T-helper 17 cell (primary cell): ENCODE measurements around the gene SMIM3. TPM values are rescaled to one million over a fixed set of nuclear protein-coding genes. Genes with fewer than 3 reads are reported as not detected.
"Not testable (repeated sequence)": the region's sequence is repeated elsewhere in the genome, so short reads cannot be mapped to it uniquely, and the experiment has no call there.

Source experiments
- ATAC-seq: fragments of 150-1000 bp; cut with Tn5 transposase; 2 replicates; pipeline ENCODE4 v1.10.0; 2021; ENCODE audit warnings: mild to moderate bottlenecking, moderate library complexity
- DNase-seq, 3 donors: peaks; one replicate each; pipeline versions ENCODE4 v3.0.0 to v3.0.0-alpha.2; 2020 to 2021
- H3K9me3 ChIP-seq: one replicate; pipeline ENCODE4 v1.7.0; 2013; ENCODE audit warnings: low read length, mild to moderate bottlenecking; ENCODE audit not compliant: control insufficient read depth, poor library complexity, severe bottlenecking
- H3K27ac Mint-ChIP-seq: one replicate; pipeline ENCODE4 v1.8.0; 2022; ENCODE audit warnings: mild to moderate bottlenecking, moderate library complexity, mixed read lengths
- H3K27me3 Mint-ChIP-seq: one replicate; pipeline ENCODE4 v1.8.0; 2022; ENCODE audit warnings: mixed read lengths
- H3K36me3 Mint-ChIP-seq: one replicate; pipeline ENCODE4 v1.8.0; 2022; ENCODE audit warnings: low read depth, mixed read lengths
- H3K4me1 Mint-ChIP-seq: one replicate; pipeline ENCODE4 v1.8.0; 2022; ENCODE audit warnings: mild to moderate bottlenecking, mixed read lengths
- H3K4me3 Mint-ChIP-seq: one replicate; pipeline ENCODE4 v1.8.0; 2022; ENCODE audit warnings: mild to moderate bottlenecking, moderate library complexity, mixed read lengths
- total RNA-seq, 4 donors: library from RNA in 2 of 4; stranded (reverse) in 2 of 4; gene quantifications; one replicate each; pipeline ENCODE4 v1.2.3 and lab custom pipeline; 2022 to 2026

The SMIM3 gene
- total RNA-seq, 2 donors from 2014 or later = 3.9 to 24.0 TPM

DNA sequence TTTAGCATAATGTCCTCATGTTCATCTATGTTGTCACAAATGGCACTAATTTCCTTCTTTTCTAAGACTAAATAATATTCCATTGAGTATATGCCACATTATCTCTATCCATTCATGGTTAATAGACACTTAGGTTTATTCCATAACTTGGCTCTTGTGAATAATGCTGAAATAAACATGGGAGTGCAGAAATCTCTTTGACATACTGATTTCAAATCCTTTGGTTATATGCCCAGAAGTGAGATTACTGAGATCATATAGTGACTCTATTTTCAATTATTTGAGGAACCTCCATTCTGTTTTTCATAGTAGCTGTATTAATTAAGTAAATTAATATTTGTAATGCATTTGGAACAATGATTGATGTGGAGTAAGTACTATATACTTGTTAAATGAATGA lies 13.0 kb downstream of the SMIM3 start:
- H3K27me3 Mint-ChIP-seq = no peaks in the 10 kb centered on the region
- H3K36me3 Mint-ChIP-seq = peaks cover 1% of the 10 kb centered on the region
- H3K27ac Mint-ChIP-seq = peak overlapping the region; percentile 49
- H3K9me3 ChIP-seq = no peaks in the 10 kb centered on the region
- no peak for DNase-seq
- no peak overlapping the region for H3K4me3 Mint-ChIP-seq
- ATAC-seq = no peak
- H3K4me1 Mint-ChIP-seq = peaks cover 15% of the 10 kb centered on the region

DNA sequence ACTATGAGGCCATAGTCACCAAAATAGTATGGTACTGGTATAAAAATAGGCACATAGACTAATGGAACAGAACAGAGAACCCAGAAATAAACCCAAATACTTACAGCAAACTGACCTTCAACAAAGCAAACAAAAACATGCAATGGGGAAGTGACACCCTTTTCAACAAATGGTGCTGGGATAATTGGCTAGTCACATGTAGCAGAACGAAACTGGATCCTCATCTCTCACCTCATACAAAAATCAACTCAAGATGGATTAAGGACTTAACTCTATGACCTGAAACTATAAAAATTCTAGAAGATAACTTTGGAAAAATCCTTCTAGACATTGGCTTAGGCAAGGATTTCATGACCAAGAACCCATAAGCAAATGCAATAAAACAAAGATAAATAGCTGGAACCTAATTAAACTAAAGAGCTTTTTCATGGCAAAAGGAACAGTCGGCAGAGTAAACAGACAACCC lies 14.9 kb downstream of the SMIM3 start:
- not testable (repeated sequence) for H3K9me3 ChIP-seq, H3K27ac Mint-ChIP-seq, ATAC-seq, H3K36me3 Mint-ChIP-seq, DNase-seq, H3K4me3 Mint-ChIP-seq, H3K27me3 Mint-ChIP-seq
- peaks cover 22% of the 10 kb centered on the region for H3K4me1 Mint-ChIP-seq

DNA sequence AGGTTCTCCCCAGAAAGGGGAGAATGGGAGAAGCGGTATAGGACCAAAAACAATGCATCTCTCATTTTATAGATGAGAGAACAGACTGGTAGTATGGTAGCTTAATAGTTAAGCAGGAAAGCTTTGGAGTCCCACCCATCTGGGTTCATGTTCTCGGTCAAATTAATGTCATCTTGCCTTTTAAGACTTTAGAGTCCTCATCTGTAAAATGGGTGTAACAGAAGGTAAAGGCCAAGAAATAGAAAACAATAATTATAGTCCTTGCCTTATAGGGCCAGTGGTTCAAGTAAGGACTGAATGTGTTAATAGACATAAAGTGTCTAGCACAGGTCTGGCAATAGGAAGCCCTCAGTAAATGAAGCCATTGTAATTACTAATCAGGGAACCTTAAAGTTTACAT lies 16.4 kb downstream of the SMIM3 start:
- Mint-ChIP-seq H3K36me3 (peaks cover 8% of the 10 kb centered on the region), H3K4me1 (peaks cover 15% of the 10 kb centered on the region), H3K27ac (no peak overlapping the region), H3K27me3 (no peaks in the 10 kb centered on the region), H3K4me3 (no peak overlapping the region)
- H3K9me3 ChIP-seq = no peaks in the 10 kb centered on the region
- ATAC-seq (no peak), DNase-seq (no peak)

DNA sequence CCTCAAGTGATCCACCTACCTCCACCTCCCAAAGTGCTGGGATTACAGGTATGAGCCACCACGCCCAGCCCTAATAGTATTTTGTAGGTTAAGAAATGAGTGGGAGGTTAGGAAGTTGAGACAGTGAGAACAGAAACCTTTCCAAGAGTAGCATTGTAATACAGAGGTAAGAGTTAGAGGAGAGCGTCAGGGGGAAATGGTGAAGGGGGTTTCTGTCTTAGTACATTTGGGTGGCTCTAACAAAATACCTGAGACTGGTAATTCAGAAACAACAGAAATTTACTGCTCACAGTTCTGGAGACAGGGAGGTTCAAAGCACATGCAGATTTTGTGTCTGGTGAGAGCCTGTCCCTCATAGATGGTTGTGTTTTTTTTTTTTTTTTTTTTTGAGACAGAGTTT lies 18.8 kb downstream of the SMIM3 start:
- H3K9me3 ChIP-seq = no peaks in the 10 kb centered on the region
- Mint-ChIP-seq H3K27ac (no peak overlapping the region), H3K4me3 (no peak overlapping the region), H3K27me3 (no peaks in the 10 kb centered on the region), H3K4me1 (peaks cover 8% of the 10 kb centered on the region), H3K36me3 (peaks cover 8% of the 10 kb centered on the region)
- DNase-seq (no peak), ATAC-seq (no peak)

DNA sequence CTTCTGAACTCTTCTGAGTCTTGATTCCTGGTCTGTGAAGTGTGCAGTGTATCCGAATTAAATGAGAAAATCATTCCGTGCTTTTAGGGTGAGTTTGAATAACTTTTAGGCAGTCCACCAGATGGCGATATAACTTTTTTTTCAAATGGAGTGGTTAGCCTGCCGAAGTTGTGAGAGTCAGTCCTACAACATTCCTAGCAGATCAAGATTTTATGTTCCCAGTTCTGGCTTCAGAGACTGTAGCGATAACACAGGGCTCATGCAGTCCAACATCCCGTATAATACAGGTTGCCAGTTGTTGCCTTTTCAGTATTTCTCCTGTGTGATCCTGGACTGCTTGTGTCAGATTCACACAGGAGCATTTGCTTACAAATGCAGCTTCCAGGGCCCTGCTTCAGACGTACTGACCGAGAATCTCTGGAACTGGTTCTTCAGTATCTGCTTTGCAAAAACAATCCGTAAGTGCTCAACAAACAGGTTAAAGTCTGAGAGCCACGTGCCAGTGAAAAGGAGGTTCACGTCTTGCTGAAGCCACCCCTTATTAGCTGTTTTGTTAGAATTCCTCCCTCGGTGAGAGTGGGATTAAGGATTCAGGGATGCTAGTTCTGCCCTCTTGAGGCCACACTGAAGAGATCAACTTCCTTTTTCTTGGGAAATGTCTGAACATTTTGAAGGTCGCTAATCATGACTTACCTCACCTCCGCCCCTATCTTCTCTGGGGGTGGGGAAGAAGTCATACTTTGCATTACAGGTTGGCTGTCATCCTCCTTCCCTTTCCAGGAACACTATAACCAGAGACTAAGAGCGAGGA lies 22.8 kb downstream of the SMIM3 start:
- H3K27ac Mint-ChIP-seq = no peak overlapping the region
- DNase-seq (no peak), ATAC-seq (peak; percentile 40)
- peaks cover 8% of the 10 kb centered on the region for H3K4me1 Mint-ChIP-seq
- no peaks in the 10 kb centered on the region for H3K27me3 Mint-ChIP-seq
- H3K36me3 Mint-ChIP-seq = peaks cover 8% of the 10 kb centered on the region
- H3K4me3 Mint-ChIP-seq = no peak overlapping the region
- H3K9me3 ChIP-seq = no peaks in the 10 kb centered on the region

DNA sequence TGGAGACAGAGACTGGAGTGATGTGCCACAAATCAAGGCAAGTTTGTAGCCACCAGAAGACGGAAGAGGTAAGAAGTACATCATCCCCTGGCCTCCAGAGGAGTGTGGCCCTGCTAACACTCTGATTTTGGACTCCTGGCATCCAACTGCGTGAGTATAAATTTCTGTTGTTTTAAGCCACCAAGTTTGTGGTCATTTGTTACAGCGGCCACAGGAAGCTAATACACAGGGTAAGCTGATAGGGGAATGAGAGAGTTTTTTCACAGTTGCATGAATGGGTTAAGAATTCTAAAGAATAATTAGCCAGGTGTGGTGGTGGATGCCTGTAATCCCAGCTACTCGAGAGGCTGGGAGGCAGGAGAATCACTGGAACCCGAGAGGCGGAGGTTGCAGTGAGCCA lies 25.8 kb downstream of the SMIM3 start:
- Mint-ChIP-seq H3K36me3 (no peaks in the 10 kb centered on the region), H3K4me3 (no peak overlapping the region), H3K4me1 (no peaks in the 10 kb centered on the region), H3K27me3 (no peaks in the 10 kb centered on the region), H3K27ac (no peak overlapping the region)
- ATAC-seq = no peak
- no peak for DNase-seq
- no peaks in the 10 kb centered on the region for H3K9me3 ChIP-seq

DNA sequence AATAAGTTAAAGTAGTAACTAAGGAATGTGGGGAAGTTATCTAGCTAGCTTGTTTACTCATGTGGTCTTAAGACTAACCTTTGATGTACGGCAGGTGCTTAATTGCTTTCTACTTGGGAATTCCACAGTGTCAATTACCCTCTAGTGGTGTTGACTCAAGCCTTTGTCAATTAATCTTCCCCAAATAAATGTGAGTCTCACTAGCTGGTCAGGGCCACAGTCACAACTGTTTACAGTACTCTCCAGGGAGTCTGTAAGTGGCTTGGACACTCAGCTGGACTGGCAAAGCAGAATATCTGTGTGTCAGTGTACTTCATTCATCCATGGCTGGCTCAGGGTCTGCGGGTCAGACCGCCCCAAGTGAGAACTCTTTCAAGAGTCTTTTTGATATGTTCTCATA lies 30.8 kb downstream of the SMIM3 start:
- ATAC-seq = no peak
- no peaks in the 10 kb centered on the region for H3K9me3 ChIP-seq
- Mint-ChIP-seq H3K36me3 (no peaks in the 10 kb centered on the region), H3K4me3 (no peak overlapping the region), H3K27ac (no peak overlapping the region), H3K4me1 (no peaks in the 10 kb centered on the region), H3K27me3 (no peaks in the 10 kb centered on the region)
- no peak for DNase-seq

DNA sequence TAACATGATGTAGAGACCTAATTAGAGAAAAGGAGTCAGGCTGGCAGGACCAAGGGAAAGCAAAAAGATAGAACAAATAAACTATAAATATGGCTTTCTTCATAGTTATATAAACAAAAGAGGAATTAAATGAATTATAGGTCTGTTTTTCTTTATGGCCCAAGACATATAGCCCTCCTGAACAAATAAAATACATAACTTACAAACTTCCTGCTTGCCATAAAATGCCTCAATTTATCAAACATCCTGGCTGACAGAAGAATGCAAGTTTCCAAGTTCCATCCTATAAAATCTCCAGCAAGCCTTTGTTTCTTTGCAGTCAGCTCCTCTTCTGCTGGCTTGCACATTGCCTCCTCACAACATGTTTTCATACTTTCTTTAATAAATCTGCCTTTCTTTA lies 36.5 kb downstream of the SMIM3 start:
- H3K36me3 Mint-ChIP-seq = no peaks in the 10 kb centered on the region
- no peak overlapping the region for H3K27ac Mint-ChIP-seq
- DNase-seq (no peak), ATAC-seq (no peak)
- no peaks in the 10 kb centered on the region for H3K4me1 Mint-ChIP-seq
- H3K9me3 ChIP-seq = no peaks in the 10 kb centered on the region
- H3K4me3 Mint-ChIP-seq = no peak overlapping the region
- H3K27me3 Mint-ChIP-seq = no peaks in the 10 kb centered on the region

DNA sequence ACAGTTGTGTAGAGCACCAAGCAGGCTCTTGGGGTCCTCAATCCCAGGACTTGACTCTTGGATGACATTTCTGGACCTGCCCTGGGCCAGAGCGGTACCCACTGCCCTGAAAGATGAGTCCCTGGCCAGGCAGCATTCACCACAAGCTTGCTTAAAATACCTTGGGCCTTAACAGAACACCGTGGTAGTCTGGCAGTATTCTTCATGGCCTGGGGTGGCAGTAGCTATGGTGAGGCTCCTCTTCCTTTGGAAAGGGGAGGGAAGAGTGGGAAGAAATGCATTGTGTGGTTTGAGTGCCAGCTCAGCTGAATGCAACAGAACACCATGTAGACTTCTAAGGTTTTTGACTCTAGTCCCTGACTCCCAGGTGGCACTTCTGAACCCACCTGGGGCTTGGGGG lies 38.4 kb downstream of the SMIM3 start:
- Mint-ChIP-seq H3K4me1 (no peaks in the 10 kb centered on the region), H3K27ac (no peak overlapping the region), H3K4me3 (no peak overlapping the region), H3K36me3 (no peaks in the 10 kb centered on the region), H3K27me3 (no peaks in the 10 kb centered on the region)
- ATAC-seq = no peak
- H3K9me3 ChIP-seq = no peaks in the 10 kb centered on the region
- no peak for DNase-seq

DNA sequence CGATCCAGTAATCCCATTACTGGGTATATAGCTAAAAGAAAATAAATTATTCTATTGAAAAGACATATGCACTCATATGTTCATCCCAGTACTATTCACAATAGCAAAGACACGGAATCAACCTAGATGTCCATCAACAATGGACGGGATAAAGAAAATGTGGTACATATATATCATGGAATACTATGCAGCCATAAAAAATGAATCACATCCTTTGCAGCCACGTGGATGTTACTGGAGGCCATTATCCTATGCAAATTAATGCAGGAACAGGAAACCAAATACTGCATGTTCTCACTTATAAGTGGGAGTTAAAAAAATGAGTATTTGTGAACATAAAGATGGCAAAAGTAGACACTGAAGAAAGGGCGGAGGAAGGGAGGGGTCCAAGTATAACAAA lies 51.2 kb downstream of the SMIM3 start:
- no peak overlapping the region for H3K27ac Mint-ChIP-seq
- no peaks in the 10 kb centered on the region for H3K27me3 Mint-ChIP-seq
- H3K4me1 Mint-ChIP-seq = no peaks in the 10 kb centered on the region
- no peak for DNase-seq
- ATAC-seq = no peak
- H3K4me3 Mint-ChIP-seq = no peak overlapping the region
- H3K36me3 Mint-ChIP-seq = no peaks in the 10 kb centered on the region
- H3K9me3 ChIP-seq = no peaks in the 10 kb centered on the region

DNA sequence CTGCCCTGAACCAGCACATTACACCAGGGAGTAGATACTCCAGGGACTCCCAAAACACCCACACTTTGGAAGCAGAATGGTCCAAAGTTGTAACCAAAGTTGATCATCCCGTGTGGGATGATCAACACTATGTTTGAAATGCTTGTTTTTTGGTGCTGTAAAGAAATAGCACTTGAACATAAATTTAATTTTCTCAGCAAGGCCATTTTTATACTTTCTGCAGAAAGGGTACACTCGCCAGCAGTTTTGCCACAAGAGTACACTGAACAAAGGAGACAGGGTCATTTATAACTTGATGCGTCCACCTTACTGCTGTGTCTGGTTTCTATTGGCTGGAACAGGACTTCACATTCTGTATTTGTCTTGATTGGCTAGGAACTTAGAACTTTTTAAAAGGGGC lies 53.3 kb downstream of the SMIM3 start:
- not testable (repeated sequence) for H3K27me3 Mint-ChIP-seq, DNase-seq, H3K4me3 Mint-ChIP-seq, H3K27ac Mint-ChIP-seq, H3K9me3 ChIP-seq, H3K36me3 Mint-ChIP-seq, ATAC-seq, H3K4me1 Mint-ChIP-seq

DNA sequence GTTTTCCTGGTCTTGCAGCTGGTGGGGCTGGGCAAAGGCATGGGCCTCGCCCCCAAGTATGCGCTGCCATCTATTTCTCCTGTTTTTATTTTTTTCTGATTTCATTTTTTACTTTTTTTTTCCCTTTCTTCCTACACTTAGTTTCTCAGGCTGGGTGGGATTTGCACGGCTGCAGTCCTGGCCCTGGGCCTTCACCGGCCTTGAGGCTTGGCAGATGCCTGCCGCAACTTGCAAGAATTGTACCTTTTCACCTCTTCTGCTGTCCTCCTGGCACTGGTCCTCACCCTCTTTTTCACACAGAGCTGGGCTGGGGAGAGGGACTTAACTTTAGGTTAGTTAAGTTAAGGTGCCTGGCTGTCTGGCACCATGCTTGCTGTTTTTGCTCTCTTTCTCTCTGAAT lies 57.5 kb downstream of the SMIM3 start:
- Mint-ChIP-seq H3K27me3 (peaks cover 3% of the 10 kb centered on the region), H3K36me3 (no peaks in the 10 kb centered on the region), H3K4me1 (no peaks in the 10 kb centered on the region), H3K27ac (peak overlapping the region; percentile 51), H3K4me3 (no peak overlapping the region)
- DNase-seq (no peak), ATAC-seq (no peak)
- no peaks in the 10 kb centered on the region for H3K9me3 ChIP-seq

DNA sequence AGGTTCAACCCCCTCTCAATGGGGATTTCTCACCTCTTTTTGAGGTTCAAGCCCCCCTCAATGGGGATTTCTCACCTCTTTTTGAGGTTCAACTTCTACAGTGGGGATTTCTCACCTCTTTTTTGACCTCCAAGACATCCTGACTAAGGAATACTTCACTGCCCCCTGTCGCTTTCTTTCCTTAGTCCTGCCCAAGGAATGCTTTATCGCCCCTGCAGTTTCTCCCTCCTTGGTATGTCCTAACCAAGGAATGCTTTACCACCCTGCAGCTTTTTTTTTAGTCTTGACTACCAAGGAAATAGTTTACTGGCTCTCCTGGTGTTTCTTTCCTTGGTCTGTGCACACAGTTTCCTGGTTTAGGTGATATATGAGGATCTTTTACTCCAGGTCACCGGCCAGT lies 58.1 kb downstream of the SMIM3 start:
- no peak for DNase-seq
- no peak for ATAC-seq
- Mint-ChIP-seq H3K36me3 (no peaks in the 10 kb centered on the region), H3K27me3 (peaks cover 6% of the 10 kb centered on the region), H3K27ac (no peak overlapping the region), H3K4me1 (no peaks in the 10 kb centered on the region), H3K4me3 (no peak overlapping the region)
- H3K9me3 ChIP-seq = no peaks in the 10 kb centered on the region

DNA sequence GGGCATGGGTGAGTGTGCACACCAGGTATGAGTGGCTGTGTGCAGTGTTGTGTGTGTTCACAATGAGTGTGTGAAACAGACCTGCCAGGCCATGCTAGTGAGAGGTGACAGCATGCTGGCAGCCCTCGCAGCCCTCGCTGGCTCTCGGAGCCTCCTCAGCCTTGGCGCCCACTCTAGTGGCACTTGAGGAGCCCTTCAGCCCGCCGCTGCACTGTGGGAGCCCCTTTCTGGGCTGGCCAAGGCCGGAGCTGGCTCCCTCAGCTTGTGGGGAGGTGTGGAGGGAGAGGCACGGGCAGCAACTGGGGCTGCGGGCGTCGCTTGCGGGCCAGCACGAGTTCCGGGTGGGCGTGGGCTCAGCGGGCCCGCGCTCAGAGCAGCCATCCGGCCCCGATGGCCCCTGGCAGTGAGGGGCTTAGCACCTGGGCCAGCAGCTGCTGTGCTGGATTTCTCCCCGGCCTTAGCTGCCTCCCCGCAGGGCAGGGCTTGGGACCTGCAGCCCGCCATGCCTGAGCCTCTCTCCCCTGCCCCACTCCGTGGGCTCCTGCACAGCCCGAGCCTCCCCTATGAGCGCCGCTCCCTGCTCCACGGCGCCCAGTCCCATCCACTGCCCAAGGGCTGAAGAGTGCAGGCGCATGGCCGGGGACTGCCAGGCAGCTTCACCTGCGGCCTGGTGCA lies 66.8 kb downstream of the SMIM3 start:
- DNase-seq = not testable (repeated sequence)

More for the DNA sequence above, 66.8 kb downstream of the SMIM3 start:
- peaks cover 10% of the 10 kb centered on the region for H3K4me1 Mint-ChIP-seq
- not testable (repeated sequence) for H3K9me3 ChIP-seq, H3K4me3 Mint-ChIP-seq, ATAC-seq, H3K27ac Mint-ChIP-seq, H3K36me3 Mint-ChIP-seq
- peaks cover 13% of the 10 kb centered on the region for H3K27me3 Mint-ChIP-seq
